Measurements from ENCODE around the gene CGB5.

DNA sequence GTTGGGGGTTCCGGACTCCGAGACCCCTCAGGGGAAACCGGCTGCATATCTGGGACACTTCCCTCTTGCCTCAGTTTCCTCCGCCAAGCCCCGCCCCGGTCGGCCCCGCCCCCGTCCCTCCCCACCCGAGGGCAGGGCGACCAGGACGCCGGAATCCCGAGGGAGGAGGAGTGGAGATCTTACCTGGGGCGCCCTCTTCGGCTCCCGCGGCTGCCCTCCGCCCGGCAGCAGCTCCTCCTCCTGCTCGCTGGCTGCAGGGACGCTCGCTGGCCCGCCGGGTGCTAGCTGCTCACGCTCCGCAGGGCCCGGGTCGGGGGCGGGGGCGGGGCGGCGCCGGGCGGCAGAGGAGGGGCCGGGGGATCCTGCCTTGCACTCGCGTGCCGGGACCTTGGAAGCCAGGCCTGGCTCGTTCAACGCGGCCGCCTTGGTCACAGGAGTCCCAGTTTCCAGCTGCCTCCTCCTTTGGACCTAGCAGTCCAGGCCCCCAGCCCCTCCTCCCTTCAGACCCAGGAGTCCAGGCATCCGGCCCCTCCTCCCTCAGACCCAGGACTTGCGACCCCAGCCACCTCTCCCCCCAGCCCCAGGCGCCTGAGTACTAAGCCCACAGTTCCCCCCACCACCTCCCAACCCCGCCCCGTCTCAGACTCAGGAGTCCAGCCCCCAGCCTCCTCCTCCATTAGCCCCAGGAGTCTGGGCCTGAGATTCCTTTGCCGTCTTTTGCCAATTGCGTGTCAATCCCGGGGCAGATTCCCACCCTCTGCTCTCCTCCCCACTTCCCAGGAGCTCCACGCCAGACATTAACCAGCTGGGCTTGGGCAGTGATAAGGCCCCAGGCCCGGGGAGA is 21.3 kb downstream of the CGB5 start, which contains the start of gene NTF4:
- TF ChIP-seq, protein P1, sequence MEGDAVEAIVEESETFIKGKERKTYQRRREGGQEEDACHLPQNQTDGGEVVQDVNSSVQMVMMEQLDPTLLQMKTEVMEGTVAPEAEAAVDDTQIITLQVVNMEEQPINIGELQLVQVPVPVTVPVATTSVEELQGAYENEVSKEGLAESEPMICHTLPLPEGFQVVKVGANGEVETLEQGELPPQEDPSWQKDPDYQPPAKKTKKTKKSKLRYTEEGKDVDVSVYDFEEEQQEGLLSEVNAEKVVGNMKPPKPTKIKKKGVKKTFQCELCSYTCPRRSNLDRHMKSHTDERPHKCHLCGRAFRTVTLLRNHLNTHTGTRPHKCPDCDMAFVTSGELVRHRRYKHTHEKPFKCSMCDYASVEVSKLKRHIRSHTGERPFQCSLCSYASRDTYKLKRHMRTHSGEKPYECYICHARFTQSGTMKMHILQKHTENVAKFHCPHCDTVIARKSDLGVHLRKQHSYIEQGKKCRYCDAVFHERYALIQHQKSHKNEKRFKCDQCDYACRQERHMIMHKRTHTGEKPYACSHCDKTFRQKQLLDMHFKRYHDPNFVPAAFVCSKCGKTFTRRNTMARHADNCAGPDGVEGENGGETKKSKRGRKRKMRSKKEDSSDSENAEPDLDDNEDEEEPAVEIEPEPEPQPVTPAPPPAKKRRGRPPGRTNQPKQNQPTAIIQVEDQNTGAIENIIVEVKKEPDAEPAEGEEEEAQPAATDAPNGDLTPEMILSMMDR (IDR thresholded peaks at IDR 0.05; ENCODE audit: low read depth, low read length): no peak
- no peak for TF ChIP-seq POLR2A (IDR thresholded peaks at IDR 0.05; ENCODE audit: extremely low read depth, insufficient read length)
- TF ChIP-seq MYC (IDR thresholded peaks at IDR 0.05; ENCODE audit: low read depth, low read length): no peak

Data from NB4 (cell line).